K562 (cell line): ENCODE results near the gene ZMPSTE24.

Source experiments
- ATF1 ChIP-seq, 2 experiments: fragments of 450-650 bp in 1 of 2; IDR thresholded peaks; 2 replicates each; pipeline ENCODE4 v1.6.1; 2016; ENCODE audit warnings: missing compliant biosample characterization in 1 of 2, missing genetic modification characterization in 1 of 2
- ATF3 ChIP-seq, 2 experiments: fragments of 450-650 bp in 1 of 2; sonication (generic) in 1 of 2; formaldehyde crosslinking in 1 of 2; IDR thresholded peaks in 1 of 2; conservative IDR thresholded peaks in 1 of 2; 2 replicates each; pipeline versions ENCODE4 v1.6.1 to v1.8.1; 2016 to 2023; ENCODE audit warnings: mild to moderate bottlenecking in 2 of 2, moderate library complexity in 2 of 2, inconsistent platforms in 1 of 2, missing genetic modification reagents in 1 of 2
- CHD2 ChIP-seq: IDR thresholded peaks from 2 replicates; pipeline ENCODE4 v1.6.1; 2011; ENCODE audit warnings: low read depth, low read length
- CHD4 ChIP-seq: fragments of 200-600 bp; sonication (generic); IDR thresholded peaks from 3 replicates; pipeline ENCODE4 v1.6.1; 2012; ENCODE audit warnings: low read depth, mild to moderate bottlenecking, mixed read lengths, low read length, inconsistent platforms; ENCODE audit not compliant: insufficient read depth, insufficient replicate concordance, poor library complexity, severe bottlenecking
- GABPA ChIP-seq: fragments of 200-800 bp; sonication (Bioruptor generic); conservative IDR thresholded peaks from 2 replicates; pipeline ENCODE4 v1.6.1; 2016; ENCODE audit warnings: low read depth, missing genetic modification characterization, missing compliant biosample characterization
- IRF1 ChIP-seq: sonication (generic); formaldehyde crosslinking; IDR thresholded peaks from 2 replicates; pipeline ENCODE4 v1.8.0; 2022; ENCODE audit warnings: missing genetic modification reagents, mild to moderate bottlenecking, borderline replicate concordance
- MEF2A ChIP-seq: IDR thresholded peaks from 2 replicates; pipeline ENCODE4 v1.6.1; 2011; ENCODE audit warnings: low read depth, mild to moderate bottlenecking, low read length, moderate library complexity; ENCODE audit not compliant: control insufficient read depth
- NUFIP1 ChIP-seq: fragments of 450-650 bp; IDR thresholded peaks from 2 replicates; pipeline ENCODE4 v1.6.1; 2018; ENCODE audit not compliant: partially characterized antibody
- RBBP5 ChIP-seq: fragments of 200-600 bp; sonication (generic); IDR thresholded peaks from 2 replicates; pipeline ENCODE4 v1.6.1; 2012; ENCODE audit warnings: borderline replicate concordance, mild to moderate bottlenecking, low read length, control low read depth, inconsistent platforms; ENCODE audit not compliant: insufficient read depth, poor library complexity, severe bottlenecking
- SIN3B ChIP-seq: fragments of 450-650 bp; IDR thresholded peaks from 2 replicates; pipeline ENCODE4 v1.6.1; 2017; ENCODE audit warnings: low read depth, mild to moderate bottlenecking, moderate library complexity
- TAF1 ChIP-seq: IDR thresholded peaks from 2 replicates; pipeline ENCODE4 v1.6.1; 2011; ENCODE audit warnings: mild to moderate bottlenecking, low read length, moderate library complexity; ENCODE audit not compliant: insufficient read depth, control insufficient read depth, severe bottlenecking; ENCODE audit errors: extremely low read depth
- ZBTB8A ChIP-seq: fragments of 450-650 bp; IDR thresholded peaks from 2 replicates; pipeline ENCODE4 v1.6.1; 2018; ENCODE audit warnings: mild to moderate bottlenecking, moderate library complexity; ENCODE audit not compliant: partially characterized antibody
- ZNF224 ChIP-seq: sonication (generic); formaldehyde crosslinking; IDR thresholded peaks from 2 replicates; pipeline ENCODE4 v1.8.0; 2022; ENCODE audit warnings: mild to moderate bottlenecking, missing genetic modification reagents
- TF ChIP-seq, protein P1 (sequence below), 3 experiments: IDR thresholded peaks in 2 of 3; conservative IDR thresholded peaks in 1 of 3; 2 replicates each; pipeline ENCODE4 v1.5.1; 2011 to 2012; ENCODE audit warnings: low read length in 3 of 3, mild to moderate bottlenecking in 3 of 3, control low read depth in 2 of 3, improper control_type of control experiment in 1 of 3, inconsistent platforms in 1 of 3, low read depth in 1 of 3, mixed read lengths in 1 of 3, moderate library complexity in 1 of 3; ENCODE audit not compliant: insufficient read depth in 2 of 3

DNA sequence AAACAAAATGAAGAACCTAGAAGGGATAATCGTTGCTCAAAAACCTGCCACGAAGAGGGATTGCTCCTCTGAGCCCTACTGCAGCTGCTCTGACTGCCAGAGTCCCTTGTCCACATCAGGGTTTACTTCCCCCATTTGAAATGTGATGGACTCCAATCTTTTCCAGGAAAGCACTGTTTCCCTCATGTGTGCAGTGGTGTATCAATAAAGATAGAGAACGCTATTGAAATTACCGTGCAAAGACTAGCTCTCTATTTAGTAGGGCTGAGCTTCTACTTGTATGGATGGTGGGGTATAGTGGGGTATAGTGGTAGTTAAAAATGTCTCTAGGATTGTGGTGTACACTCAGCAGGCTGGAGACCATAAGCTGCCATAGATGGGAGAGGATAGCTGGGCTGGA lies 6.6 kb upstream of the ZMPSTE24 start:
- TF ChIP-seq, protein P1, sequence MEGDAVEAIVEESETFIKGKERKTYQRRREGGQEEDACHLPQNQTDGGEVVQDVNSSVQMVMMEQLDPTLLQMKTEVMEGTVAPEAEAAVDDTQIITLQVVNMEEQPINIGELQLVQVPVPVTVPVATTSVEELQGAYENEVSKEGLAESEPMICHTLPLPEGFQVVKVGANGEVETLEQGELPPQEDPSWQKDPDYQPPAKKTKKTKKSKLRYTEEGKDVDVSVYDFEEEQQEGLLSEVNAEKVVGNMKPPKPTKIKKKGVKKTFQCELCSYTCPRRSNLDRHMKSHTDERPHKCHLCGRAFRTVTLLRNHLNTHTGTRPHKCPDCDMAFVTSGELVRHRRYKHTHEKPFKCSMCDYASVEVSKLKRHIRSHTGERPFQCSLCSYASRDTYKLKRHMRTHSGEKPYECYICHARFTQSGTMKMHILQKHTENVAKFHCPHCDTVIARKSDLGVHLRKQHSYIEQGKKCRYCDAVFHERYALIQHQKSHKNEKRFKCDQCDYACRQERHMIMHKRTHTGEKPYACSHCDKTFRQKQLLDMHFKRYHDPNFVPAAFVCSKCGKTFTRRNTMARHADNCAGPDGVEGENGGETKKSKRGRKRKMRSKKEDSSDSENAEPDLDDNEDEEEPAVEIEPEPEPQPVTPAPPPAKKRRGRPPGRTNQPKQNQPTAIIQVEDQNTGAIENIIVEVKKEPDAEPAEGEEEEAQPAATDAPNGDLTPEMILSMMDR (IDR thresholded peaks at IDR 0.05 in 2 of 3, conservative IDR thresholded peaks at IDR 0.05 in 1 of 3; ENCODE audit: insufficient read depth in 2 of 3, low read depth in 1 of 3, low read length in 3 of 3), result no peak
- no peak for TF ChIP-seq ZNF224 (CRISPR knock-in tag)
- no peak for TF ChIP-seq RBBP5
- TF ChIP-seq ATF1 (CRISPR knock-in tag; IDR thresholded peaks at IDR 0.05), result no peak
- TF ChIP-seq ATF1 (tag; IDR thresholded peaks at IDR 0.05), result no peak
- TF ChIP-seq ATF3 (IDR thresholded peaks at IDR 0.05), result no peak
- no peak for TF ChIP-seq ATF3 (CRISPR knock-in tag; conservative IDR thresholded peaks at IDR 0.05)
- TF ChIP-seq GABPA (tag), result no peak
- no peak for TF ChIP-seq TAF1
- no peak for TF ChIP-seq CHD2
- no peak for TF ChIP-seq MEF2A
- no peak for TF ChIP-seq SIN3B
- no peak for TF ChIP-seq IRF1 (CRISPR knock-in tag)
- TF ChIP-seq CHD4, result no peak
- no peak for TF ChIP-seq NUFIP1
- no peak for TF ChIP-seq ZBTB8A
